ENCODE measurements around the gene ATG2A.

Gene ATG2A

DNA sequence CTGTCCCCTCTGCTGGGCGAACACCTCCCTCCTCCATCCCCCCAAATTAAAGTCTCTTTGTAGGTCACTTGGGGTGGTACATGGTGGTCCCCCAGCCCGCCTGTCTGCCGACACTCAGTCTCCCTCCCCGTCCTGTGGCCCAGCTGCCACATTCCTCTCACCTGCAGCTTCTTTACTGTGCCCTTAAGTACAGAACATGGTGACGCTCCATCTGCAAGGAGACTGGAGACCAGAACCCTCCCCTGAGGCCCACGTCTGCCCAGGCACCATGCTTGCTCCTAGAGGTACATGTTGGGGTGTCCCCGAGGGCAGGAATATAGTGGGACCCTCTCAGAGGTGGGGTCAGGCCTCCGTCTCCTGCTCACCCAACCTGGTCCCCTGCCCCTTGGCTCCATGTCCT lies 33.0 kb downstream of the ATG2A start:
- no peak for DNase-seq

DNA sequence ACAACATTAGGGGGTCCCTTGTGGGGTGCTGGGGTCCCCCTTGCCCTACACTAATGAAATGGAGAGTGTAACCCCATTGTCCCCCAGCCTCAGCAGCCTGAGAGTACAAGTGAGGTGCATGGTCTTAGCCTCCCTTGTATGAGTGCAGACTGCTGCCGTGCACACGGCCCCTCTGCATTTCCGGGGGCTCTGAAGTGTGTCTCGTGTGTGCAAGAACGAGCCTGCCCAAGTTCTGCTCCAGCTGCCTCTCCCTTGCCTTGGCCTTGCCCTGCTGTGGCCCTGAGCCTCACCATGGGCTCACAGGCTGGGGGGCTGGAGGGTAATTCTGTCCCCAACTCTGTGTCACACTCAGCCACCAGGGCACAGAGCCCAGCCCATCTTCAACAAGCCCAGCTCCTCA lies 33.4 kb downstream of the ATG2A start:
- DNase-seq, result no peak

DNA sequence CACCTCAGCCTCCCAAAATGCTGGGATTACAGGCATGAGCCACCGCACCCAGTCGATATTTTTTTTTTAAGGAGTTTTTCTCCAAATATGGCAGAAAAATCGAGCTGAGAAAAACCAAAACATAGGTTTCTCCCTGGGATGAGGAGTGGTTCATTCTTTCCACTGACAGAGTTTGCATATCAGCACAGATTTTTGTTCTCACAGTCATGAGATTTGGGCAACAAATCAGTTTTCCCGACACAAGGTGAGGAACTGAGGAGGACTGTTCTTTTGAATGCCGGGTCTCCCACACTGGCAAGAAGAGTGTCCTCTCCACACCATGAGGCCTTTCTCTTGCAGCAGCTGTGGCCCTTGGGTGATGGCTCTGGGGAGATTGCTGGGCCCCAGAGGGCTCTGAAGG lies 34.8 kb downstream of the ATG2A start:
- no peak for DNase-seq

DNA sequence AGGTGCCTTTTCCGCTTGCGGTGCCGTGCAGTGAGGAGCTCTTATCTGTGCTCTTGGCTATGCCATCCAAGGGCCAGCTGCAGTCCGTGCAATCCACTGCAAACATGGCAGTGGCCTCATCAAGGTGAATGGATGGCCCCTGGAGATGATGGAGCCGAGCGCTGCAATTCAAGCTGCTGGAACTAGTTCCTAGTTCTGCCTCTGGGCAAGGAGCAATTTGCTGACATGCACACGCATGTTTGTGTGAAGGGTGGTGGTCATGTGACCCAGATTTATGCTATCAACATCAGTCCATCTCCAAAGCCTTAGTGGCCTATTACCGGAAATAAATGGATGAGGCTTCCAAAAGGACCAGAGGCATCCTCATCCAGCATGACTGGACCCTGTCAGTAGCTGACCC lies 35.5 kb downstream of the ATG2A start:
- no peak for DNase-seq

DNA sequence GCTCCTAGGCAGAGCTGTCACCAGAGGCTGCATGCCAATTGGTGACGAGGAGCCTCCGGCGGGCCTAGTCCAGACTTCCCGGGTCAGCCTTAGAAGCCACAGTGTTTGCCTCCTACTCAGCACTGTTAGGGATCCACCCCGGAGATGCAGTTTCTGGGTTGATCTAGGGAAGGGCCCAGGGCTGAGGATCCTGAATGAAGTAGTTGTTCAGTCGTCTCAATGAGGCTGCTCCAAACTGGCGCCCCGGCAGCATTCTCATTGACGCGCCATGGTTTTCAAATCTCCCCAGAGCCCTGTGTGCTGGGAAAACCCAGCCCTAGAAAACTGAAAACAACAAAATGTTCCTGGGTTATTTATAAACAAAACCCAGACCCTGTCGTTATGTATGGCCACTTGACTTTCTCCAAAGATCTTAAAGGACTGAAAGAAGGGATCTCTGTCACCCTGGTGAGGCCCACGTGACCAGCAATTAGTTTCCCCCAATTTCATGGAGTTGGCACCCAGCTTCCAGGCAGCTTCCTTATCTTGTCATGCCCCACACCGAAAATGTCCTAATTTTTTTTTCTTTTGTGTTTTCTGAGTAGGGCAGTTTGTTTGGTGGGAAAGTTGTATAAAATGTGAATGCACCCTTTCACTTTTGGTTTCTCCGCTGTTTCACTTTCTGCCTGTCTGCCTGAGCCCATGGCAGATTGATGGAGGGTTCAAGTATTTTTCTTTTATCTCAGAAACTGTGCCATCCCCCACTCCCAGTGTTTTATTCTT lies 36.6 kb downstream of the ATG2A start:
- DNase-seq, result peak in 1 of 5 experiments; percentile 69

DNA sequence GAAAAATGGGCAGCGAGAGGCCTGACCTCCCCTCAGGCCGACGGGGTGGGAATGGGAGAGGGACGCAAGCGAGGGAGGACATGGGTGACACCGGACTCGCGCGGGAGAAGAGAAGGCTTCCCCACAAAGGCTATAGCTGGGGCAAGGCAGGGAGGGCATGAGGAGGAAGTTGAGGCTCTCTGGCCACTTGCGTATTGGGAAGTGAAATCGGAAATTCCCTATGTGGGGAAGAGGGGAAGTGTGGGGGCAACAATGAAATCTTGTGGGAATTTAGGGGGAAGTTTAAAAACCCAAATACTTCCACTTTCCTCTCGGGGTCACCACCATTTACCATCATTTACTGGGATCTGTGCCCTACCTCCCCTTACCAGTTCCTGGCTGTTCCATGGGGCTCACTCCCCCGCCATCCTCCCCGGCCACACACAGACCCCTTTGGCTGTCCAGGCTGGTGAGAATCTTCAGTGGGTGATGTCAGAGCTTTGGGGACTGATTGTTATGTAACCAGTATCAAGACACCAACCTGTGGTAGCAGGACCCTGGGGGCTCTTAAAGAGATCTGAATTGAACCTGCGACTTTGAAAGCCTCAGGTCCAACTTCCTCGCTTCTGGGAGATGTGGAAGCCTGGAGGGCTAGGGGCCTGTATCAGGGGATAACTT lies 37.6 kb downstream of the ATG2A start:
- DNase-seq, result no peak

DNA sequence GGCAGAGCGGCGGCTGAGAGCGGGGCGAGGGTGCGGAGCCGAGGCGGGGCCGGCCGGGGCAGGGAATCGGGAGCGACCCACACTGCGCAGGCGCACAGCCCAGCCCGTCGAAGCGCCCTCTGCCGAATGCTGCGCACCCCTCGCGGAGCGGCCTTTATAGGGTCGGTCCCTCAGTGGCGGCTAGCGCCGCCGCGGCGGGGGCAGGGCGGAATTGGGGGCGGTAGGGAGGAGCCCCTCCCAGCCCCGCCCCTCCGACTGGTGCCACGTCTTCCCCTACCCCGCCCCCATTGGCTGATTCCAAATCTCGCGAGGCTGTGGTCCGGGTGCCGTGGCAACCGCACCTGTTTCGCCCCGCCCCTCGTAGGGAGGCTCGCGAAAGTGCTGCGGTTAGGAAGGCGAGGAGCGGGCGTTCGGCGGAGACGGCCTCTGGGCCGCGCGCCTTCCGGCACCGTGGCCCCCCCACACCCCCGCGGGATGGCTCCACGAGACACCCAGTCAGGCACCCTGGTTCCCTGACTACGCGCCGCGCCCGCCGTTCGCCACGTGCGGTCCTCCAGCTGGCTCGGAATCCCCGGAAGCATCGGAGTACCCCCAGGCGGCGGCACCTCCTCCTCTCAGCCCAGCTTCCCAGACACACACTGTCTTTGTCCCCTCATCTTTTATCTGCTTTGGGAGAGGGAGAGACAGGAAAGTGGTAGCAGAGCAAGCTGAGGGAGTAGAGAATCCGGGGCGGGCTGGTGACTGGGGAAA lies 38.3 kb downstream of the ATG2A start, which contains the start of gene EHD1:
EHD1 (minus strand) TSS at position 128 of the 750 bp plus-strand sequence. CDS start 157 bp downstream, outside the sequence.
- peak; percentile 99 to 100 (median 99) for DNase-seq

DNA sequence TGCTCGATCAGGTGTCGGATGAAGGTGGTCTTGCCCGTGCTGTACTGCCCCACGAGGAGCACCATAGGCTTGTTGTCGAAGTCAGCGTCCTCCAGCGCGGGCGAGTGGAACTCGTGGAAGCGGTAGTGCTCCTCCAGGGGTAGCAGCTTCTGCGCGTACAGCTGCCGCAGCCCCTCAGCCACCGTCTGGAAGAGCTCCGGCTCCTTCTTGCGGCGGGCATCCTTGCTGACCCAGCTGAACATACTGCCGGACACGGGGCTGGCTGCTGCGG lies 38.9 kb downstream of the ATG2A start:
- no peak for DNase-seq

DNA sequence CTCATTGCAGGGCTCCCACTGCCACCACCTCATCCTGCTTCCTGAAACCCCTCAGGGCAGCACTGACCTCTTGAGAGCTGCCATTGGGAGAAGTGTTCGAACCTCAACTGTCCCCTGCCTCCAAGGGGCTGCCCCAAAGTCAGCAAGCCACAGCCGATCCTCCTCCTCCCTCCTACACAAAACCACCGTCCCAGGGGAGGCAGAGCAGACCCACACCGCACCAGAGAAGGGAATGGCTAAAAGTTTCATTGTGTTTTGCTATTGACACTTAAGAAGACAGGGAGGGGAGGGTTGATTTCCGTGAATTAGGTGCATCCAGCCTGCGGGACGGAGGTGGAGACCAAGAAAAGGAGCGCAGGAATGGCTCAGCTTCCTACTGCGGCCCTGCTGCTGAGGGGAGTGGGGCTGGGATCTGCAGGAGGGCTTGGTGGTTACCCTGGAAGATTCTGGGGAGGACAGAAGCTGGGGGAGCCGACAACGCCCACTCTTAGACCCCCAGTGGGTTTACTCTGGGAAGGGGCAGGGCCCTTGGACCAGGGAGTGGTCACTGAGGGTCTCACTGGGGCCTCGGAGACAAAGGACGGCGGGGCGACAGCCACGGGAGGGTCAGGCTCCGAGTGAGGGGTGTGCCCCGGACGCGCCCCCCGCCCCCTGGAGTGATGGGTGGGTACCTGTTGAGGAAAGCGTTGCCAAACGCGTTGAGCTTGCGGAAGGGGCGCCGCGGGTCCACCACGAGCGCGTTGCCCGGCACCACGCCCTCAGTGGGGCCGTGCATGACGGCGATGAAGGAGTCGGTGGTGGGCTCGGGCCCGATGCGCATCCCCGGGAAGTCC lies 39.4 kb downstream of the ATG2A start:
- DNase-seq, result no peak

DNA sequence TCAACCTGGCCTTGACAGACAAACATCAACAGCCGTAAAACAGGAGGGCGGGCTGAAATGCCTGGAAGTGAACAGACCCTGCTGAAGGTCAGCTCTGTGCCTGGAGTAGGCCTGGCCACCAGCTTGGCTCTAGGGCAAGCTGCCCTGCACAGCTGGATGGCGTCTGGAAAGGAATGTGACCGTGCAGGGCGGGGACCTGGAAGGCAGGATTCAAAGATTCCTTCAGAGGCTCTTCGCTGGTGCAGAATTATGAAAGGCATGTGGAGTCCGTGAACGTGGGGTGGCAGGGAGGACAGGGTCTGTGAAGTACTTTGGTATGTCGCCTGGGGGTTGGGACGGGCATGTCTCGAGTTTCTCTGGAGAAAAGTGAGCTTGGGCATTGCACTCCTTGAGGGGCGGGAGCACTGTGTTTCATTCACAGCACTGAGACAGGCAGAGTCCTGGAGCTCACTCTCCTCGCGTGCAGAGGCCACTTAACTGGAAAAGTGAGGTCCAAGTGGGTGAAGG lies 40.1 kb downstream of the ATG2A start:
- no peak for DNase-seq

DNA sequence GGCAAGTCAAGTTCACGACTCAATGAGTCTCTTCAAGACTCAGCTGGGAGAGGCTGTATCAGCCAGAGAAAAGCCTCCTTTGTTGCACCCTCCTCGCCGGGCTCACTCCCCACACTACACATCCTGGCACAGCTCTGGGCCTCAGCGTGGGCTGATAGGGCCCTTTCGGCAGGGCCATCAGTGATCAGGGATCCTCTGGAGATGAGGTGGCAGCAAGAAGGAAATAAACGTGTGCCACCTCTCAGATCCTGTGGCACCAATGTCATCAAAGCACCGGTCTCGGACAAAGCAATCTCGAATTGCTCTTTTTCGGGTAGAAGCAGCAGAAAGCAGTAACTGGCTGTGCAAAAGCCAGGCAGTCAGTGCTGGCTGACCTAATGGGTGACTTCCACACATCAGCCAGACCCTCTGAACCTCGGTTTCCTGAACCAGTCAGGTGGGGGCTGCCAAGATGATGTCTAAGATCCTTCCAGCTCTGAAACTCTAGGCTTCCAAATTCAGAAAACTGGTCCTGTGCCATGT lies 40.7 kb downstream of the ATG2A start:
- DNase-seq, result peak in 1 of 5 experiments; percentile 54

DNA sequence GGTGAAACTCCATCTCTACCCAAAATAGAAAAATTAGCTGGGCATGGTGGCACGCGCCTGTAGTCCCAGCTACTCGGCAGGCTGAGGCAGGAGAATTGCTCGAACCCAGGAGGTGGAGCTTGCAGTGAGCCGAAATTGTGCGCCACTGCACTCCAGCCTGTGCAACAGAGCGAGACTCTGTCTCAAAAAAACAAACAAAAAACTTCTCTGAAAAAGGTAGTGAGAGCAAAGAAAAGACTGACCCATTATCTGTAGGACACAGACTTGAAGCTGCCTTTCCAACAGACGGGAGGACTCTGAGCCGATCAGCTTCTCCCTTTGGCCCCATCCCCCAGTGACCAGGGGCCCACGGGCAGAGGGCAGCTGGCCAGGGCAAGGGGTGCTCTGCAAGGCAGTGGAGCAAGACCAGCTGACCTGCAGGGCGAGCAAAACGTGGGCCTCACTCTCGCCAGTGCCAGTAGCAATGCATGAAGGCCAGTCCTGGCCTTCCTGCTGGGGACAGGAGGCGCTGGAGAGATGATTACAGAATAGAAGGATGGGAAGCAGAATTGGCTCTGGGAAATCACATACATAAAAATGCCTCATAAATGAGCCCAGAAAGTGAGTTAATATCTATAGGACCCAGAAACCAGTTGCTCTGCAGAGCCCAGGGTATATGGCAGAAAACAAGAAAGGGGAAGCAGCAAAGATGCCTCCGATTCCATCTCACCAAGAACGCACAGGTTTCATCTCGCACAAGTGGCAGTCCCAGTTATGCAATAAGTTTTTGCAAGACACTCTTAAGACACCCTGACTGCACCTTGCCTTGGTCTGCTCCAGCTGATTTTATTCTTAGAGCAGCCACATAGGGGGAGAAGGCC lies 41.4 kb downstream of the ATG2A start:
- DNase-seq, result no peak

DNA sequence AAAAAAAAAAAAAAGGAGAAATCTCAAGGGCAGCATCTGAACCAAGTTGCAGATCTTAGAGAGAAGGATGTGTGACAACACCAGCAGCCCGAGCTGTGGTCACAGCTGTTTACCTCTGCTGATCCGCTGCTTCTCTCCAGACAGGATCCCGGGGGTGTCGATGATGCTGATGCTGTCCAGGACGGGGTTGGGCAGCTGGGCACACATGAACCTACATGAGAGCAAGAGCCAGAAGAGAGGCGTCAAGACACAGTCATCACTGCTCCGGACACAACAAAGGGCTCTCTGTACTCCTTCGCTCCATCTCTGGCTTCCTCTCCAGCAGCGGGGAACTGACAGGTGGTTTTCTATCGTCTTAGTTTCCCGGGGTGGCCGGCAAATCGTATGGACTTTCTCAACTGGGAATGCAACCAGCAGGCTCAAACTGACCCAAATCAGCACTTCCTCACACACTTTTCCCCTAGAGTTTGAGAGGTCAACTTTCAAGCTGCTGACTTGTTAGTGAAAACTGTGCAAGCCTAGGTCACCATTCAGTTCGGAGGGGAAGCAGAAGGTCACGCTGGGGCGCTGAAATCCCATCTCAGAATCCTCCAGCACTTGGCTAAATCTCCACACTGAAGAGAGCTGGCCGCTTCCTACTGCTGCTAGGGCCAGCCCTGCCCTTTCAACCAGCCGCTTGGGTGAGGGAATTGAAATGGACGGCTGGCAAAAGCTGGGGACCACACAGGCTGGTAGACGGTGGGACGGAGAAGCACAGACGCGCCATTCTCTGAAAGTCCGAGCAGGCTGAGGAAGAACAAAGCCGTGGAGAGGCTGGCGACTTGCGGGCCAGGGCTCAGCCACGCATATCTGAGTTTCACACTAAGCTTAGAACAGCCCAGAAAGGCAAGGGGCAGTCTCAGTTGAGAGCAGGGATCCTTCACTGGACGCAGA lies 42.4 kb downstream of the ATG2A start:
- peak in 3 of 5 experiments; percentile 33 to 85 (median 81) for DNase-seq

DNA sequence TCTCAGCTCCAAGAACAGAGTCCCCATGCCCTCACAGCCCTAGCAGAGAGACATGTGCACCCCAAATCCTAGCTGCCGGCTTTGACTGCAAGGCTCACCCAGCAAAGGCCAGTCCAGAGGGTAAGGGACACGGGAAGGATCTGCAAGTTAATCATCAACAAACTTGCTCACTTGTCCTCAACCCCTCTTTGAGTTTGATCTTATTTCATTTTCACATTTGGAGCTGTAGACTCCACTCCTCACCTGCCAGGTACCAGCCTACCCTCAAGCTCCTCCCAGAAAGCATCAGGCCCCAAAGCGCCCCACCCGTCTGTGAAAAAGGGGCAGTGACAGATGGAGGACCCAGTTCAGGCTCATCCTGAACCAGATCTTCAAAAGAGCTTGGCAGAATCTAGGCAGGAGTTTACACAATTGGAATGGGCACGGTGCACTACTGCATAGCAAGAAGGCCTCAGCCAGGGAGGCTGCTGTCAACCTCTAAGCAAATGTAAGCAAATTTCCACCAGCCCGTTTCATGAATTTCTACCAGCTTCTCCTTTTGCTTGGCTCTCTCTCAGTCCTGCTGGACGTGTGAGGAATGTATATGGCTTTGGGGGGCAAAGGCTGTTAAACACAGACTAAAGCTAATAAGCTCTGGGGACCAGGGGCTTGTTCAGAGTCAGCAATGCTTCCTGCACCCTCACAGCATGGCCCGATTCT lies 44.1 kb downstream of the ATG2A start:
- no peak for DNase-seq

DNA sequence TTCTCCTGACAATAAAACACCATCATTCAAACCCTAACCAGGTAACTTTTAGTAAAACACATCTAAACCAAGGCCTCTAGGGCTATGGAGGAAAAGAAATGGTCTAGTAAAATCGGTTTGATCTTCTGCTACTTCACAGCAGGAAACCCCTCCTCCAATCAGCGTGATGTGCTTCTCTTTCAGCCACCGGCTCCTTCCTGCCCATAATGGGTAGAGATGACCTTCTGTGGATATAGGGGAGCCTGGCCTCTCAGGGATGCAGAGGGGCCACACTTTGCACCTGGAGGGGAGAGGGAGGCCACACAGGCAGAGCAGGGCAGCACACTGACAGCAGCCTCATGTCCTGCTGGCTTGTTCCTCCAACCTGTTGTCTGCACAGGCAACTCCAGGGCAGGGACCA lies 45.5 kb downstream of the ATG2A start:
- peak in 1 of 5 experiments; percentile 65 for DNase-seq

DNA sequence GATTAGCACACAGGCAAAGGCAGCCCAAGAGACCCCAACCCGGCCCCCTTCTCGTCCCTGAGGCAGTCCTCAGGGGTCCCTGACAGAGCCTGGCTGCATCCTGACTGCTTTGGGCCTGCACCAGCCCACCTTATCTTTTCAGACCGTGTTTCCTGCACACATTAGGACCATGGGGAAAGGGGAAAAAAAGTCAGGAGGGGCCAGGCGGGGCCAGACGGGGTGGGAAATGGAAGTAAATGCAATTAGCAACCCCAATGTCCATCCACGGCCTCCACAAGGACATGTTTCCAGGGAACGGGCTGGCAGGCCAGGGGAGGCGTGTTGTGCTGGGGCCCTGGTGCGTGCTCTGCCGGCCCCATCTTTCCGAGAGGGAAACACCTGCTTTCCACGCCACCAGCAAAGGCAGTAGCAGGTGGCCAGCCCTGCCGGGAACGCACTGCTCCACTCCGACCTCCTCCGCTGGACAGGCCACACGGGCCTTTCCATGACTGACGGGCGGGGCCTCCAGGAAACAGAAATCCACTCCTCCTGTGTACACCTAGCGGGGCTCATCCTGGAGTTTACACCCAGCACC lies 46.0 kb downstream of the ATG2A start:
- DNase-seq, result no peak

DNA sequence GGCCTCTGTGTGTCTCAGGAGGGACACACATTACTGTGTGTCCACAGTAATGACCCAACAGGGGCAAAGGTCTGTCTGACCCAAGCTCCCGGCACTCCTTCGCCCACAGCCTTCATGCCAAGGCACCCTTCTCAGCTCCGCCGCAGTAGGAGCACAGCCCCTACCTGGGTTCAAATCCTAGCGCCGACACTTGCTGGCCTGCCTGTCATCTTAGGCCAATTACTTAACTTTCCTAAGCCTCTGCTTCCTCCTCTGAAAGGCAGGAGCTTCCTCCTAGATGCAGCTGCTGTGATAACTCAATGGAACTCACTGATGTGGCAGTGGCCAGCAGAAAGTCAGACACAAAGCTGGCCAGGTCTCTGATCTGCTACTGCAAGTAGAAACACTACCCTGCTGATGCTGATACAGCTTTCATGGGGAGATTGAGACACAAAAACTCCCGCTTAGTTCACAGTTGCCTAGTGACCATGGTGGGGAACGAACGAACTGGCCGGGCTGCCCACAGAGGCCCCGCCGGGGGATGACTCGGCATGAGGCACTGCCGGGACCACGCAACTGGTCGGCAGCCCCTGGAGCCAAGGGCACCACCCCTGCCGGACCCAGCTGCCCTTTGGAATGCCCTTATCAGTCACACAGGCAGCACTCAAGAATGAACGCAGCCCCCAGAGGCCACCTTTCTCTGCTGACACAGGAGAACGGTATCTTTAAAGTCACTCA lies 46.7 kb downstream of the ATG2A start:
- DNase-seq, result no peak

DNA sequence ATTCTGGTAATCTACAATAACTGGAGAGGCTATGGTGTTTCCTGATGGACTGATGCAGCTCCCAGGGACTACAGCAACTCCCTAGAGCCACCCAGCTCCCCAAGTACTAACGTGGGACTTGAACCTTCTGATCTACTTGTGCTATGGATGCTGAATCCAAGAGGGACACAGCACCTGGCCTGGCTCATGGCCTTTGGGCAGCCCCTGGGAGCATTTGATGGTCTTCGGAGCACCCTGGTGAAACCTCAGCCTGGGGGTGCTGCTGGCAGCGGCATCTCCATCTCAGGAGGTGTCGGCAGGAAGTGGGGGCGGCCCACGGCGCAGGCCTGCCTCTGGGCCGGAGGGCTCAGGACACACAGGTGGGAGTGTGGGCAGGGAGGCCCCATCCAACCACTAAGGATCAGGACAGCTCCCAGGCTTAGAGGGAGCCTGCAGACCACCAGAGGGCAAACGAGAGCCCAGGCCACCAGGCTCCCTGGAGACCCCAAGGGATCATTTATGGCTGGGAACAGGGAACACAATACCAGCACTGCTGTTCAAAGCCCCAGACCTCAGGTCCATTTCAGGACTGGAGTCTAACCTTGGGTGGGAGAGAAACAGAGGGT lies 47.3 kb downstream of the ATG2A start:
- peak in 1 of 5 experiments; percentile 58 for DNase-seq

Measured in T-helper 2 cell (primary cell).